Measurements from ENCODE around the gene FGFR2.

The FGFR2 gene

DNA sequence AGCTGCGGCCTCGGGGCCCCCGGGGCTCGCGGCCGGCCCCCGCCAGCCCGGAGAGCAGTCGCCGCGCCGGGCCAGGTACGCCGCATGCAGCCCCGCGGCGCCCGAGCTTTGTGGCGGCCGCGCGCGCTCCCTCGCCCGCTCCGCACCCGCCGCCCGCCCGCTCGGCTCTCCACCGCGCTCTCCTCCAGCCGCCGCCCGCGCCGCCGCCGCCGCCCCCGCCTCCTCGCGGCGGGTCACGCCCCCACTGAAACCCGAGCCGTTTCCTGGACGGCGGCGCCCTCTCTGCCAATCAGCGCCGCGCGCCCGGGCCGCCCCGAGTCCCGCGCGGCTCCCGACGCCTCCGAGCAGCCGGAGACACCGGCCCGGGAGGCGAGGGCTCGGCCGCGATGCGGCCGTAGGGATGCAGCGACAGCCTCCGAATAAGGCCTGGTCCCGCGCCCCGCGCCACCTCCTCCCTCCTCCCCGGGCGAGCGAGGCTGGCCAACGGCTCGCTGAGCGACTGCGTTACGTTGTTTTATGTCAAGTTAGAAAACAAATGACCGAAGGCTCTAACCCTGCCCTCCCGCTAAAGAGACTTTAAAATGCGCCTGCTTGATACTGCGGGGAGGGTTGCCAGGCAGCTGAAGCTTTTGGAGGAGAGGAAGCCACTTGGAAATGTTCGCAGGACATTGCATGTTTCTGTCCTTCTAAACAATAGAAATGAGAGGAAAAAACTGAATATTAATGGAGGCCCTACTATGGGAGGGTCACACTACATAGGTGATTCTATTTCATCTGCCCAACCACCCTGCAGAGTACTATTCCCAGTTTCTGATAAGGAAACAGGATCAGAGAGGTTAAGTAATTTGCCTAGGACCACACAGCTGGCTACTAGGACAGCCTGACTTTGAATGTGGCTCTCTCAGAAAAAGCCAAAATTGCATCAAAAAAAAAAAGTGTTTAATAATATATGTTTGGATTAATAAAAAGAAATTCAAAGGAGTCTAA is at the start of gene FGFR2:
FGFR2 (minus strand) TSS at position 182 of the 987 bp plus-strand sequence. CDS start 4,627 bp downstream, outside the sequence.
- DNase-seq, result no peak

GRCh38 chr10:121647401-121647800 is 49.2 kb upstream of the FGFR2 start:
- no peak for DNase-seq

DNA sequence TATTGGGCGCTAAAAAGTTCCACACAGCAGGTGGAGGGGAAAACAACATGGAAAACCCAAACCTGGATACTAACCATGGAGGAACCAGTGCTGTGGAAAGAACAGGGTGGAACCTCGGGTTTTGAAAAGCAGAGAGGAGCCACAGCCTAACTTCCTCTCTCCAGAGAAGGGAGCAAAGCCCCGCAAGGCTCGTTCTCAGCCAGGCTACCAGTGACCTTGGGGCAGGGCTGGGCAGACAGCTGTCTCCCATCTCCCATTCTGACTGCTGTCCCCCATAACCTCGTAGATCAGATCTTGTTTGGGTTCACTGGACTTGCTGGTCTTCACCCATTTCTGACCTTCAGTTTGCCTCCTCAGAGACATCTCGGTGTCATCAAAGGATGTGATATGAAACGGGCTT is 47.5 kb upstream of the FGFR2 start:
- DNase-seq, result no peak

- DNase-seq, result no peak
Observed at GRCh38 chr10:121644501-121644900, 46.3 kb upstream of the FGFR2 start.

DNA sequence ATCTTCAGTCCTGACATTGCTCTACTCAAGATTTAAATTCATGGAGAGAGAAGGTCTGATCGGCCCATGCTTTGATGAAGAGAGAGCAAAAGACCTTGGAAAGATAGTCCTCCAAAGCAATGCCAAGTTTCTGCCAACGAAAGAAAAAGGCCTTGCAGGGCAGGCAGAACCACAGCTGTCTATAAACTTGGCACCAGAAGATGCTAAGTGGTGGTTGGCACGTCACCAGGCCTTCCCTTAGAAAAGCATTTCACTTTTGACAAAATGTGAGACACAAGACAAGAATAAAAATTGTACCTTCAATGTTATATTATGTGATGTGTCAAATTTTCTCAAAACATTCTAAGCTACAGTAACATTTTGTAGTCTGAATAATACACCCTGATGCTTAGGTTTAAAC is 42.0 kb upstream of the FGFR2 start:
- DNase-seq, result no peak

- no peak for DNase-seq
Observed at GRCh38 chr10:121639416-121639815, 41.2 kb upstream of the FGFR2 start.

GRCh38 chr10:121637437-121637836 is 39.2 kb upstream of the FGFR2 start:
- no peak for DNase-seq

DNA sequence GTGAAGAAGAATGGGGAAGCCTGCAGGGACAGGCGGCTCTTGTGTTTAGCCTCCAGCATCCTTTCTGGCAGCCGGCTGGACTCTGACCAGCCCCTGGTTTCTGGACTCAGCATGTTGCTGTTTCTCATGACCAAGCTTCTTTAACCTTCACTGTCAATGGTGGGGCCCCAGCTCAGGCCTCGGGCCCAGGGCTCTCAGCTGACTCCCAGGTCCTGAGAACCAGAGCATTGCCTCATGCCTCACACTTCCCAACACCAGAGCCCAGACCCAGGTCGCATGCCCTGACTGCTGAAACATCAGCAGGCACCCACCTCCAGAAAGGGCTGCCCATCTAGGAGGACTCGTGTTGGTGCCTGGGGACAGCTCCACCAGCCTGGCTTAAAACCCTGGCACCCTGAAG is 34.8 kb upstream of the FGFR2 start:
- DNase-seq, result no peak

- DNase-seq, result no peak
Observed at GRCh38 chr10:121631365-121632029, 33.3 kb upstream of the FGFR2 start.

- DNase-seq, result no peak
Observed at GRCh38 chr10:121628859-121629258, 30.6 kb upstream of the FGFR2 start.

DNA sequence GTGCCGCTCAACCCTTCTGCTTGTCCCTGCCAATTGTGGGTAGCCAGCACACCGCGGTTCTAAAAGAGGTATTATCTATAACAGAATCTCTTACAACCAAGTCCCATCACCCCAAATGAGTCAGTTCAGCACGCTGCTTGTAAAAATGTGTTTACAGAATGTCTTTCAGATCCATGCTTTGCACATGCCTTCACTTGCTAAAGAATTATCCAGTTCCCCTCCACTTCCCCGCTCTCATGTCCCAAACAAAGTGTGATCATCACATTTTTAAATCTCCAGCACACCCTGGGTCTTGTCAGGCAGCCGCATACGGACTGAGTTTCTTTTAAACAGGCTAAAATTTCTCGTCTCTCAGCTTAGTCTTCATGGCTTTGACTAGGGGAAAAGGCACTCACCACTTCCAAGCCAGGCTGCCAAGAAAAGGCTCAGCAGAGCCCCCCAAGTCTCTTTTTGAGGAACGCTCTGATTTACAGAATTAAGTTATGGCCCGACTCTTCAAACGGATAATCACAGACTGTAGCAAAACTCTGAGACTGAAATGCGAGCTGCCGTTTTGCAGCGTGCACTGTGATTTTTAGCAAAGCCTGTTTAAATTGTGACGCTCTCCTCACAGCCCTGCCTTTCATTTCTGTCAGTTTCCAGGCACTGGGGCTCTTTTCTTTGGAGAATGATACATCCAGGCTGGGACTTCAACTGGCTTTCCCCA is 29.8 kb upstream of the FGFR2 start:
- no peak for DNase-seq

DNA sequence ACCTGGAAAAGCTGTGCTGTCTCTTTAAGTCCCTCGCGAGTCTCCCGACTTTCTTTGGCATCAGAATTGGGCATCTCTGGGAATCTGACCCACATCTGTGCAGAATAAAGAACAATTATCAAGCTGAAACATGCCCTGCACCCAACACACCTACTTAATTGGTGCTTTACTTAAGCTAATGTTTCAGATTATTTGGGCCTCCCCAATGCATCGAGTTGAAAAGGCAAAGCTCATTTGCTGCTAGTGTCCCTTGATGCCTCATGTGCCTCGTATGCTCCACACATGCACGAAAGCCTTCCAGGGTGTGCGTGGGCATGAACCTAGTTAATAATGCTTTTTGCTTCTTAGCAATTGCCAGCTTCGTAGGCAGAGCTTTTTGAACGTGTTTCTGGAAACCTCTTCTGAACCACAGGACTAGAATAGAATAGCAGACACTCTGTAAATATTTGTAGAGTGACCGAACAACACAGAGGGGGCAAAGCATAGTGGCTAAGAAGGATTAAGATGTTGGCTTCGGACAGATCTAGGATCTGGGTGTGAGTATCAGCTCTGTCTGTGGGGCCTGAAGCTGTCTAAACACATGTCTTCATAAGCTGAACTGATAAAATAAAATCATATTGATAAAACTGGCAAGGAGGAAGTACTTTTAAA is 26.7 kb upstream of the FGFR2 start:
- DNase-seq, result no peak

DNA sequence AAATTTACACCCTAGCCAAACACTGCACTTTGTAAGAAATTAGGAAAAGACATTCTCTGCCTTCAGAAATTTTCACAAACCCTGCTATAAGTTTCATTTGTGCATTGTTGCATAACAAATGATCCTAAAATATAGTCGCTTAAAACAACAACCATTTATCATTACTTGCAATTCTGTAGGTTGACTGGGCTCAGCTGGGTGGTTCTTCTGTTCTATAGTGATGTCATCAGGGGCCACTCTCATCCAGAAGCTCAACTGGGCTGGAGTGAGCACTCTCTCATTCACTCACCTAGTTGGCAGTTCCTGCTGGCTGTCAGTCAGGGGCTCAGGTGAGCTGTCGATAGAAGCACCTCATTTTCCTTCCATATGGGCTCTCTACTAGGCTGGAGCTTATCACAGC is 20.7 kb upstream of the FGFR2 start:
- no peak for DNase-seq

DNA sequence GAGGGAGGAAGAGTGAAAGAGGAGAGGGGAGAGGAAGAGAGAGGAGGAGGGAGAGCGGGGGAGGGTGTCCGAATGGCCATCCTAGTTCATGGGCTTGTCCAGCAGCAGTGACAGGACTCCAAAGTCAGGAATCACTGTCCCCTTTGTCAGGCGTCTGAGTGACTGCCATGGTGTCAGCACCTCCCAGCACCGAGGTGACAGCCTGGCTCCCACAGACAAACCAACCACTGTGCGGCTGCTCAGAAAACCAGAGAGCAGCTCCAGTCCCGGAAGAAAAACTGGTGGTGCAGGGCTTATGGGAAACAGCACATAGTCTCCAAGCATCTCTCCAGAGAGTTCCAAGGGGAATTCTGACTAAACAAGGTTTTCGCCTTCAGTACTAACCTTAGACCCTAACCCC is 18.9 kb upstream of the FGFR2 start:
- no peak for DNase-seq

DNA sequence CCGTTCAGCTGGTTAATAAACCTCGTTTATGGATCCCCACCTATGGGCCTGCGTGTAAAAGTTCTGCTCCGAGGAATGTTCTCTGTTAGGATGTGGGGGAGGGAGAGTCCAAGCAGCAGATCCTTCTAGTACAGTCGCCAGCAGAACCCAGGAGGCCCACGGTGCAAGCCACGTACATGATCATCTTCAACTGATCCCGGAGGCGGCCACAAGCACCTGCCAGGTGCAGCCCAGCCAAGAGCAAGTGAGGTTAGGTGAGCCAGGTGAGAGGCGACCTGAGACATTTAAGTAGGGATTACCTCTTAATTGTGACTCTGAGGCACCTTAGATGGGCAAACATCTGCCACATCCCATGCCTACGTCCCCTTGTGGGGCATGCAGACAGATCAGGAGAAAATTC is 18.0 kb upstream of the FGFR2 start:
- no peak for DNase-seq

GRCh38 chr10:121615836-121616235 is 17.6 kb upstream of the FGFR2 start:
- no peak for DNase-seq

GRCh38 chr10:121615435-121615793 is 17.2 kb upstream of the FGFR2 start:
- DNase-seq, result no peak

GRCh38 chr10:121614613-121615434 is 16.6 kb upstream of the FGFR2 start:
- DNase-seq, result no peak

DNA sequence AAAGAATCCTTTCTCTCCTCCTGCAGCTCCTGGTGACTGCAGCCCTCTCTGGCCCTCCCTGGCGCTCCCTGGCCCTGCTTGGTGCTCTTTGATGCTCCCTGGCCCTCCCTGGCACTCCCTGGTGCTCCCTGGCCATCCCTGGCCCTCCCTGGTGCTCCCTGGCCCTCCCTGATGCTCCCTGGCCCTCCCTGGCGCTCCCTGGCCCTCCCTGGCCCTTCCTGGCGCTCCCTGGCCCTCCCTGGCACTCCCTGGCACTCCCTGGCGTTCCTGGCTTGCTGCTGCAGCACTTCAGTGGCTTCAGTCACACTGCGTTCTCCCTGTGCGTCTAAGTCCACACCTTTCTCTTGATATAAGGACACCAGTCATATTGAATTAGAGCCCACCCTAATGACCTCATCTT is 15.2 kb upstream of the FGFR2 start:
- no peak for DNase-seq

DNA sequence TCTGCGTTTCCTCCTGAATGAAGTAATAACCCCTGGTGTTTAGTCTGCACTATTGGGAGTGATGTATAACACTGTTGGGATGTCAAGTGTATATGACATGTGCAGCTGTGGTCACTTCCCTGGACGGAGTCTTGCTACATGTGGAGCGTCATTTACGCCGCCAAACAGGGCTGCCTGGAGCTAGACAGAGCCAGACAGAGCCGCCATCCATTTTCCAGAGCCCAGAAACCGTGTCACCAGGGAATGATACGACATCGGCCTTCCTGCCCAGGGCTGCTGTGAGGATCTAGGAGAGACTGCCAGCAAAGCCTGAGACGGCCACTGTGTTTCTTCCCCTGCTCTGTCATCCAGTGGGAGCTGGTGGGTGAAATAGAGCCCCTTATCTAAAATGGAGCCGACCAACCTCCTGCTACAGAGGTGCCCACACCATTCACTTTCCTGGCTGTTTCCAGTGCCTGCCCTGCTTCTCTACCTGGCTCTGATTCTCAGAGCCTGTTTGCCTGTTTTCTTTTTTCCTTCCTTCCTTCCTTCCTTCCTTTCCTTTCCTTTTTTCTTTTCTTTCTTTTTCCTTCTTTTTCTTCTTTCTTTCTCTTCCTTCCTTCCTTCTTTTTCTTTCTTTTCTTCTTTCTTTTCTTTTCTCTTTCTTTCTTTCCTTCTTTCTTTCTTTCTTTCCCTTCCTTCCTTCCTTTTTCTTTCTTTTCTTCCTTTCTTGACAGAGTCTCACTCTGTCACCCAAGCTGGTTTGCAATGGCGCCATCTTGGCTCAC is 13.3 kb upstream of the FGFR2 start:
- no peak for DNase-seq

DNA sequence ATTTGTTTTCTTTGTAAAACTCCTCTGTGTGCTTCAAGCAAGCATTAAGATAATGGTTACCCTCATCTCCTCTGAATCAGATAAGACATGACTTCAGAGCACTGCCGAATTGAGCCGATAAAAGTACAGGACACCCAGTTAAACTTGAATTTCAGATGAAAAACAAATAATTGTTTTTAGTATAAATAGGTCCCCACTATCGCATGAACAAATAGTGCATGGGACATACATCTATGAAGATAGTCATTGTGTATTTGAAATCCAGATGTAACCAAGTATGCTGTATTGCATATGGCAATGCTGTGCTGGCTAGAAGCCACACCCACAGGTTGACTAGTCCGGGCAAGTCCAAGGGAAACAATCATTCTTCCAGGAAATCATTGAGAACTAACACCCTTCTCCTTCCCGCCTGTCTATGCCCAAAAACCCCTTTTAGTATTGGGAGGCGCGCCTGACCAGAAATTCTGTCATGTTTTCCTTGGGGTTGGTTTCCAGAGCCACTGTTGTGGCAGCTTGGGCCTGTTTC is 12.6 kb upstream of the FGFR2 start:
- no peak for DNase-seq

All from SHP77 treated with DMSO at 0.1 percent for 48 hours (cell line).